NK-92 (cell line): Measurements from ENCODE around the gene PTPRT.

ENCODE experiments used
- DNase-seq: peaks from one replicate; lab custom pipeline; 2025; ENCODE audit not compliant: unreplicated experiment; lab: John Stamatoyannopoulos, UW

Gene PTPRT

DNA sequence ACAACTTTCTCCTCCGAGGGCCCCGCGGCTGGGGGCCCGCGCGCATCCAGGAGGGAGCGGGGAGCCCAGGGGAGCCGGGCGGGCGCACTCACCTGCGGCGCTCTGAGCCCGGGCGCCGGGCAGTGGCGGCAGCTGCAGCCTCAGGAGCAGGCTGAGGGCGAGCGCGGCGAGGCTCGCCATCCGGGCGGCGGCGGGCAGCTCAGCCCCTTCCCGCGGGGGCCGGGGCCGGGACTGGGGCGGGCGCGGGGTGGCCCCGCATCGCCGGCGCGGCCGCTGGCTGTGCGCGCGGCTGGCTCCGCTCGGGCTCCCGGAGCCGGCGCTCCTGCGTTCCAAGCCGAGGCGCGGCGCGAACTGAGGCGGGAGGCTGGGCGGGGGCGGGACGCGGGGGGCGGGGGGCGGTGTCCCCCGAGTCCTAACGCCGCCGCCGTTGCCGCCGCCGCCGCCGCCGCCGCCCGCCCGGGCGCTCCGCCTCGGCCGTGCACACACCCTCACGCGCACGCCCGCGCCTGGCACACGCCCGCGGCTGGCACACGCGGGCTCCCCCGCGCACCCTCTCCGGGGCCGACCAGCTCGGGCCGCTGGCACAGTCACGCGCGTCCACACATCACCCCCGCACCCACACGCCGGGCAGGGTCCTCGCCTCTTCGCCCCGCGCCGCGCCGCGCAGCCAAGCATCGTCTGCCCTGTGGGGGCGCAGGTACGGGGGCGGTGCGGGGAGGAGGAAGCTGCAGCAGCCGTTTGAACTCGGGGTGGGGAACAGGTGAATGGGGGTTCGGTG, at the start of gene PTPRT:
TSS of gene PTPRT (minus strand) at position 353 of the 778 bp plus-strand sequence. CDS start at position 180, 173 bp downstream.
- DNase-seq = no peak

DNA sequence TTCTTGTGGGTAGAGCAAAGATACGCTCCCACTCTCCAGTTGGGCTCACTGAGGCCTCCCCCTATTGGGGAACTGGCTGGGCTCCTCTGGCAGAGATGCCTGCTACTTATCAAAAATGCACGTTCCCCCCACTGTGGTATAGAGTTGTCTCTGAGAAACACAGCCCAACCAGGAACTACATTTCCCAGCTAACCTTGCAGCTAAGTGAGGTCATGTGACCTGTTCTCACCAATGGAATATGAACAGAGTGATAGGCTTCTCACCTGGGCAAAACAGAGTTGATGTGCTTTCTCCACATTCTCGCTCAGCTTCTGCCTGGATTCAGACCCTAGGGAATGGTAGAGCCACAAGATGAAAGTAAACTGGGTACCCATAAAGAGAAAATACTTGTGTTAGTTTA, 49.1 kb upstream of the PTPRT start:
- DNase-seq = no peak

DNA sequence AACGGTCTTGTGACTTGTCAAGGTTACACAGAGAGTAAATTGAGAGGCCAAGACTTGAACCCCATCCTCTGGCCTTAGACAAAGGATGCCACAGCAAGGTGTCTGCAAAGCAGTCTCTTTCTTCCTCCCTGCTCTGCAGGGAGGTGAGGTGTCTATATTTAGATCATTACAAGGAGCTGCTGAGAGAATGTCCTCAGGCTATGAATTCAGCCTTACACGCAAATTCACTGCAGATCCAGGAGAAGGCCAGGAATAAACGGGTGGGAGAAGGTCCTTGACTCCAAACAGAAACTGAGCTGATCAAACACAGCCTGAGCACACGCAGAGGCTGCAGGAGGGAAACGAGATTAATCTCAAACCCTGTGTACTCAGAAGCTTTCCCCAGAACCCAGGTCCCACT, 48.6 kb upstream of the PTPRT start:
- no peak for DNase-seq

GRCh38 chr20:43237651-43238168, 48.0 kb upstream of the PTPRT start:
- no peak for DNase-seq

- DNase-seq = no peak
These were observed 46.3 kb upstream of the PTPRT start for GRCh38 chr20:43235998-43236397.

GRCh38 chr20:43231829-43232228, 42.1 kb upstream of the PTPRT start:
- no peak for DNase-seq

- no peak for DNase-seq
These were observed 40.0 kb upstream of the PTPRT start for GRCh38 chr20:43229696-43230095.

- DNase-seq = no peak
These were observed 30.9 kb upstream of the PTPRT start for GRCh38 chr20:43220612-43221011.

DNA sequence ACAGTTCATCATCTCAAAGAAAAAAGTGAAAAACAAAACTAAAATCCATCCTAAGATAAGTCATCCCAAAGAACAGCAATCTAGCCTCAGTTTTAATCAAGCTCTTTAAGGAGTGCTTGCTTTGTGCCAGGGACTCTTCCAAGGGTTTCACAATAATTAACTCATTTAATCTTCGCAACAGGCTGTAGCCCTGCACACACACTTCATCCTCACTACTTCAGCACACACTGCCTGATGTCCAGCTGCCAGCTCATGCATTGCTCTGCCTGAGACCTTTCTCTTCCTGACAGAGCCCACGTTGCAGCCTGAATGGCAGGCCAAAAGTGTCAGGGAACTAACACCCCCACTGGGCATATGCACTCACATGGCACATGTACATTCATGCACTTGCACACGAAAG, 21.2 kb upstream of the PTPRT start:
- DNase-seq = no peak

DNA sequence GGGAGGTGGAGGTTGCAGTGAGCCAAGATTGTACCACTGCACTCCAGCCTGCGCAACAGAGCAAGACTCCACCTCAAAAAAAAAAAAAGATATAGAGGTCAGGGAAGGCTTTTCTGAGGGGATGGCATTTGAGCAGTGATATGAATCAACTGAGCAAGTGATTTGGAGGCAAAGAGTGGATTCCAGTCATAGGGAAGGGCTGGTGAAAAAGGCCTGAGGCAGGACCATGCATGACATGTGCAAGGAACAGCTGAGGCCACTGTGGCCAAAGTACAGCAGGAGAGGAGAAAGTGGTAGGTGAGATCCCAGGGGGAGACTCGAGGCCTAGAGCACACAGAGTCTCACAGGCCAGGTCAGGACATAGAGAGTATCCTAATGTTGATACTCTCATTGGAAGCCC, 20.1 kb upstream of the PTPRT start:
- no peak for DNase-seq

DNA sequence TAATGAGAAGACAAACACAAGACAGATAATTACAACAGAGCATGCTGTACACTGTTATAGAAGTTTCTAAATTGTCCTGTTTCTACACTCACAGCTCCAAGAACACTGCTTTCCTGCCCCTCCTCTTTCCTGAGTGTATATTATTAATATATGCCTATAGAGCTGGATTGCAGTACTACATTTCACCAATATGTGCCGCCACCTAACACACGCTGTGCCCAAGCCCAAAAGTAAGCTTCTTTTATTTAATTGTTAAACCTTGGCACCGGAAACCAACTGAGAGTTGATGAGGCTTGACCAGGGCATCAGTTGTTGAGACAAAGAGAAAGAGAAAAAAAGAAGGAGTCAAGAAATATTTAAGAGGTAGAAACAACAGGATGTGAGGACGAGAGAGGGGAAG, 16.0 kb upstream of the PTPRT start:
- no peak for DNase-seq

DNA sequence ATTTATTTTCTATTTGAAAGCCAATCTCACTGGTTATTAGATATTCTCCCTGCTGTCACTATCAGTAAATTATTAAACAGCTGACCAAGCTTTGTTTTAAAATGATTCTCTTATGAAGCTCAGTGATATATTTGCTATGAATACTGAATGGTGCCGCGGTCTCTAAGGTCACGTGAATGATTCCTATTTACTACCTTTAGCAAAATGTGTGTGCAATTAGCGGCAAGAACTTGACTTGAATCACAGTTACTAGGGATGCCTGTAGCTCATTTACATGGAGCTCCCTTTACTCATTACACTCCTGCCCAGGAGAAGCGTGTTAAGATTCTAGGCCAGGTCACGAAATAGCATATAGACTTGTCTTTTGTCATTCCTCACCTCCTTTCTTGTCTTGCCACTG, 12.4 kb upstream of the PTPRT start:
- no peak for DNase-seq

GRCh38 chr20:43198607-43199006, 8.9 kb upstream of the PTPRT start:
- no peak for DNase-seq

DNA sequence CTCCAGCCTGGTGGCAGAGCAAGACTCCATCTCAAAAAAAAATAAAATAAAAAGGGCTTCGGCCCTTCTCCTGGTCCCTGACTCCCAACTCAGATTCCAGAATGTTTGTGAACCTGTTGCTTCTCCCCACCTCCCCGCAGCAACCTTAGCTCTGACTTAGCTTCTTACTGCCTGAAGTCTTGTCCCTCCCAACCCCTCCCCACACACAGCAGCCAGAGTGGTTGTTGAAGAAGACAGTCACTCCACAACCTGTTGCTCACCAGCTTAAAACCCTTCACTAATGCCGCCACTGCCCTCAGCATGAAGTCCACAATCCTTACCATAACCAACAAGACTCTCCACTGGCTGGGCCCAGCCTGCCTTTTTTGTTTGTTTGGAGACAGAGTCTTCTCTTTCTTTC, 6.5 kb upstream of the PTPRT start:
- DNase-seq = no peak

GRCh38 chr20:43194137-43194536, 4.4 kb upstream of the PTPRT start:
- DNase-seq = no peak

DNA sequence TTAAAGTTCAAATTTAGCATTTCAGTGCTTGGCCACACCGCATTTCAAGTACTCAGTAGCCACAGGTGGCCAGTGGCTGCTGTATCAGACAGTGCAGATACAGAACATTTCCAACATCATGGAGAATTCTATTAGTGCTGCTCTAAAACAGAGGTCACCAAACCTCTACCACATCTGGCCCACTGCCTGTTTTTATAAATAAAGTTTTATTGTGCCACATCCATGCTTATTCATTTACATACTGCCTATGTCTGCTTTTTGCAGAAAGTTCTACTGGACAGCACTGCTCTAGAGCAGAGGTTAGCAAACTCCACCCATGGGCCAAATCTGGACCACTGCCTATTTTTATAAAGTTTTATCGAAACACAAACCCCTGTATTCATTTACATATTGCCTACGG, 3.7 kb upstream of the PTPRT start:
- no peak for DNase-seq

- DNase-seq = no peak
These were observed 2.5 kb upstream of the PTPRT start for GRCh38 chr20:43191946-43192863.

- DNase-seq = no peak
These were observed 1.4 kb upstream of the PTPRT start for GRCh38 chr20:43191143-43191542.

GRCh38 chr20:43190332-43190953, 737 bp upstream of the PTPRT start:
- DNase-seq = no peak

DNA sequence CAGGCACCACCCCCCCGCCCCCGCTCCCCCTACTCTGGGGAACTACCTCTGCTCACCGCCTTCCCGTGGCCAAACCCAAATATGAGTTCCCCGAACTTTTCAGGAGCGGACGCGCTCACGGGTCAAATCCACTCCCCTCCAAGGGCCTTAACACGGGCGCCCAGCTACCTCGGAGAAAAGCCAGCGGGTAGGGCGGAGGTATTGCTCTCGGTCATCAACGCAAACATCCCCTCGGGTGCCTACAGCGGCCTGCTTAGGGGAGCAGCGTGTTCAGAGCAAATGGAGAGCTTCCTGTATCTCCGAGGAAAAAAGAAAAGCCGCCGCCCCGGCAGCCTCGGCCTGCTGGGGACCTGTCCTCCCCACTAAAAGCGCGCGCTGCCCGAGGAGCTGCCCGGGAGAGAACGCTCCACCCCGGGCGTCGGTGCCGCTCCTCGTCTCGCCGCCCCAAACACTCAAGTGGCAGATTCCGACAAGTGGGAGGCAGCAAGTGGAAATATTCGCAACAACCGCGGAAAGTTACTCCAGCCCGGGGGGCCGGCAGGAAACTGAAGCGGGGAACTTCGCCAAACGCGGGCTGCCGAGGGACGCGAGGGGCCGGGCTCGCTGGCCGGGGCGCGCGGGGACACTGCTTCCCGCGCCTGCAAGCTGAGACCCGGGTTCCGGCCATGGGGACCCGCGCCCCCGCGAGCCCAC, 699 bp downstream of the PTPRT start:
- DNase-seq = no peak

DNA sequence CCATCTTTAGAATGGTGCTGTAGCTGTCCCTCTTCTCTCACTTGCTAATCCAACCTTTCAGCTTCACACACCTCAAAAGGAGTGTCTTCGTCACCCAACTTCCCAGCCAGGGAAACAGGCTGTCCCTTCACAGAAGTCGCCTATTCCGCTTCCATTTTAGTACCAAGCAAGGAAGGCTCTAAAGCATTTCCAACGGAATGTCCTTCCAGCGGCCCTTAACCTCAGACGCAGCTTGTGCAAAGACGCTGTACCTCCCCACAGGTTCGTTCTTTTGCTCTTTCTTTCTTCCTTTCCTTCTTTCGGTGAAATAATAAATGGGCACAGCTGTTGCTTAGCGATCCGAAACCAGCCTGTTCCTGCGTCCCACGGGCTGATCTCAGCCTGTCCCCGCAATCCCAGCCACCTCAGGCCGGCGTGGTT, 1.5 kb downstream of the PTPRT start:
- DNase-seq = no peak
